ENCODE measurements around the gene BHLHE40.

BHLHE40 gene

DNA sequence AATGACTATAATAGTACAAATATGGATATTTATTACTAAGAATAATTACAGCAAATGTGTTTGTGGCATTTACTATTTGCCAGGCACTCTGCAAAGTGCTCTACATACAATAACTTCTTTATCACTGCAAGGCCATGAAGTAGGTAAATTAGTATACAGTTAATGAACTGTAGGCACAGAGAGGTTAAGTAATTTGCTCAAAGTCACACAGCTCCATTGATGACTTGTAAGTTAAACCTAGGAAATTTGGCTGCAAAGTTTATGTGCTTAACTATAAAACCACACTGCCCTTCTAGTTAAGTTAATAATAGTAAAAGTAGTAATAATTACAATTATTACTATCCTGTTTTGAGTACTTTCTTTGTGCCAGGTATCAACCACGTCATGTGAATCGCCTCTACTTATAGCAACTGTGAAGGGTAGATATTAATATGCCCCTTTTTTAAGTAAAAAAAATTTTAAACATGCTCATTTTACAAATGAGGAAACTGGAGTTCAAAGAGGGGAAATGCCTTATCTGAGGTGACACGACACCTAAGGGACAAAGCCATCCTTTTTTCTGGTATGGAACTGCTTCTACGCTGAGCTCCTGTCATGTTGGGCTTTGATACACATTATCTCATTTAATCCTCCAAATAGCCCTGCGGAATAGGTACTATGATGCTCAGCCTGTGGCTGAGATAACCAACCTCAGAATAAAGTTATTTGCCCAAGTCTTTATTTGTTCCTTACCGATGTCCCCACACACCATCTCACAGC lies 8.5 kb downstream of the BHLHE40 start (continued):
- TF ChIP-seq, protein P1, sequence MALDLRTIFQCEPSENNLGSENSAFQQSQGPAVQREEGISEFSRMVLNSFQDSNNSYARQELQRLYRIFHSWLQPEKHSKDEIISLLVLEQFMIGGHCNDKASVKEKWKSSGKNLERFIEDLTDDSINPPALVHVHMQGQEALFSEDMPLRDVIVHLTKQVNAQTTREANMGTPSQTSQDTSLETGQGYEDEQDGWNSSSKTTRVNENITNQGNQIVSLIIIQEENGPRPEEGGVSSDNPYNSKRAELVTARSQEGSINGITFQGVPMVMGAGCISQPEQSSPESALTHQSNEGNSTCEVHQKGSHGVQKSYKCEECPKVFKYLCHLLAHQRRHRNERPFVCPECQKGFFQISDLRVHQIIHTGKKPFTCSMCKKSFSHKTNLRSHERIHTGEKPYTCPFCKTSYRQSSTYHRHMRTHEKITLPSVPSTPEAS (tag by site-specific recombination; IDR thresholded peaks at IDR 0.05) = no peak
- TF ChIP-seq ZNF664 (tag by site-specific recombination; IDR thresholded peaks at IDR 0.05) = peak; percentile 82
- TF ChIP-seq, protein P2, sequence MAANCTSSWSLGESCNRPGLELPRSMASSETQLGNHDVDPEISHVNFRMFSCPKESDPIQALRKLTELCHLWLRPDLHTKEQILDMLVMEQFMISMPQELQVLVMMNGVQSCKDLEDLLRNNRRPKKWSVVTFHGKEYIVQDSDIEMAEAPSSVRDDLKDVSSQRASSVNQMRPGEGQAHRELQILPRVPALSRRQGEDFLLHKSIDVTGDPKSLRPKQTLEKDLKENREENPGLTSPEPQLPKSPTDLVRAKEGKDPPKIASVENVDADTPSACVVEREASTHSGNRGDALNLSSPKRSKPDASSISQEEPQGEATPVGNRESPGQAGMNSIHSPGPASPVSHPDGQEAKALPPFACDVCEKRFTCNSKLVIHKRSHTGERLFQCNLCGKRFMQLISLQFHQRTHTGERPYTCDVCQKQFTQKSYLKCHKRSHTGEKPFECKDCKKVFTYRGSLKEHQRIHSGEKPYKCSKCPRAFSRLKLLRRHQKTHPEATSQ (tag by site-specific recombination; IDR thresholded peaks at IDR 0.05) = no peak
- TF ChIP-seq IKZF3 (tag by site-specific recombination; IDR thresholded peaks at IDR 0.05) = no peak
- TF ChIP-seq, protein P3, sequence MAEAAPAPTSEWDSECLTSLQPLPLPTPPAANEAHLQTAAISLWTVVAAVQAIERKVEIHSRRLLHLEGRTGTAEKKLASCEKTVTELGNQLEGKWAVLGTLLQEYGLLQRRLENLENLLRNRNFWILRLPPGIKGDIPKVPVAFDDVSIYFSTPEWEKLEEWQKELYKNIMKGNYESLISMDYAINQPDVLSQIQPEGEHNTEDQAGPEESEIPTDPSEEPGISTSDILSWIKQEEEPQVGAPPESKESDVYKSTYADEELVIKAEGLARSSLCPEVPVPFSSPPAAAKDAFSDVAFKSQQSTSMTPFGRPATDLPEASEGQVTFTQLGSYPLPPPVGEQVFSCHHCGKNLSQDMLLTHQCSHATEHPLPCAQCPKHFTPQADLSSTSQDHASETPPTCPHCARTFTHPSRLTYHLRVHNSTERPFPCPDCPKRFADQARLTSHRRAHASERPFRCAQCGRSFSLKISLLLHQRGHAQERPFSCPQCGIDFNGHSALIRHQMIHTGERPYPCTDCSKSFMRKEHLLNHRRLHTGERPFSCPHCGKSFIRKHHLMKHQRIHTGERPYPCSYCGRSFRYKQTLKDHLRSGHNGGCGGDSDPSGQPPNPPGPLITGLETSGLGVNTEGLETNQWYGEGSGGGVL (tag by site-specific recombination; IDR thresholded peaks at IDR 0.05) = no peak

DNA sequence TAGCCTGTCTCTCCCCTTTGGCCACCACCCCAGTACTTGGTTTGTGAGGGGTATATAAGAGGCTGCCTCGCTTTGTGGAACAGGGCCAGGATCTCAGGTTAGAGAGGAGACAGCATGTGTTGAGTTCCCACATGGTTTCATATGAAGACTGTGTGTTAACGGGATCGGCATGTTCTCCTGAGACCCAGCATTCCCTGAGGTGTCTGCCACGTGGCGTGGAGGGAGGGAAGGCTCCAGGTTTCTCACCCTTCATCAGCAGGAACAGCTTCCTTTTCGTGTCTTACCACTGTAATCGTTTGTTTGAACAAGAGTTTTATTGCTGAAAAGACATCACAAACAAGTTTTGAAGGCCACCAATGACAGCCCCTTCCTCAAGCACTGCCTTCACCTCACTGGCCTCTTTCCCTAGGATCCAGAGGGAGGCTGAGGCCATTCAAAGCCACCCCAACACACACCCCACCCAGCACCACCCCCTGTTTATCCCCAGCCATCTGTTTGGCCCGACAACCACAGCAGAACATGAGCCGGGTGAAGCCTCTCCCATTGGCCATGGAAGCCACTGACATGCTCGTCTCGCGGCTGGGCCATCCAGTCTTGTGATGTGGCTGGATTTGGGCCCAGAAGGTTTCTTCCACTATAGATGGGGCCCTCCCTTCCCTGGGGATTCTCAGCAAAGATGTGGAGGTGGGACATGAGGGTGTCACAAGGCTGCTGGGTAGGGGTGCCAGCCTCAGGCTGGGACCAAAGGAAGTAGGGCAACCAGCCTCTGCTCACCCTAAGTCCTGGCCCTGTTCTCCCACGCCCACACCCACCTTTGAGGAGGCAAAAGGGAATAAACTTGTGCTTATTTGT lies 10.0 kb downstream of the BHLHE40 start:
- peaks cover 0 to 4% of the 10 kb centered on the region in 2 experiments; a peak in 1 of 3 replicates for H3K36me3 ChIP-seq (ENCODE audit: control insufficient read depth in 2 of 2, insufficient read depth in 1 of 2, low read length in 2 of 2)
- H3K9me3 ChIP-seq (ENCODE audit: control insufficient read depth, insufficient read depth, low read depth, low read length) = no peaks in the 10 kb centered on the region
- peak overlapping the region; percentile 74 for H3K27ac ChIP-seq (ENCODE audit: extremely low read depth, low read depth, low read length)
- ChIA-PET CTCF (interaction anchor here (0.8 to 1.8 kb wide), 3 partner anchors 9 to 37 kb away, joined by 4 read pairs; no protein-coding TSS in a partner anchor), POLR2A (interaction anchor here (0.9 to 11.7 kb wide), 2 partner anchors 10 to 35 kb away, joined by 3 to 332 read pairs; partner anchors contain the start of gene BHLHE40)
- H3K4me1 ChIP-seq (ENCODE audit: control insufficient read depth, insufficient read depth, low read length) = peaks cover 21% of the 10 kb centered on the region
- H3K4me3 ChIP-seq (ENCODE audit: low read depth, low read length) = no peak overlapping the region
- TF ChIP-seq ZNF768 (tag by site-specific recombination; IDR thresholded peaks at IDR 0.05) (no peak), OVOL3 (tag by site-specific recombination; IDR thresholded peaks at IDR 0.05) (no peak), ZNF335 (tag by site-specific recombination; conservative IDR thresholded peaks at IDR 0.05) (0 out of 2 replicates have a peak, but pooled peaks have one; percentile 8), ZNF214 (tag by site-specific recombination; IDR thresholded peaks at IDR 0.05; ENCODE audit: borderline replicate concordance) (no peak), ZNF366 (tag by site-specific recombination; conservative IDR thresholded peaks at IDR 0.05) (no peak), ZNF558 (tag by site-specific recombination; IDR thresholded peaks at IDR 0.05) (no peak), ZFP41 (tag by site-specific recombination; IDR thresholded peaks at IDR 0.05; ENCODE audit: borderline replicate concordance) (no peak), ZNF544 (tag by site-specific recombination; IDR thresholded peaks at IDR 0.05) (no peak), ZNF404 (tag by site-specific recombination; IDR thresholded peaks at IDR 0.05) (no peak), ZNF138 (tag by site-specific recombination; IDR thresholded peaks at IDR 0.05; ENCODE audit: borderline replicate concordance) (no peak), ZXDB (tag by site-specific recombination; IDR thresholded peaks at IDR 0.05) (peak; percentile 33; the same call in 1 of the 2 replicates), GFI1B (tag by site-specific recombination; IDR thresholded peaks at IDR 0.05) (no peak), ZFP69B (tag by site-specific recombination; IDR thresholded peaks at IDR 0.05) (peak; percentile 69), ZNF623 (tag by site-specific recombination; IDR thresholded peaks at IDR 0.05) (no peak), GLIS2 (tag by site-specific recombination; IDR thresholded peaks at IDR 0.05) (0 out of 2 replicates have a peak, but pooled peaks have one; percentile 34), WT1 (tag by site-specific recombination; IDR thresholded peaks at IDR 0.05) (peak; percentile 65), ZNF621 (tag by site-specific recombination; IDR thresholded peaks at IDR 0.05) (no peak), ZNF571 (tag by site-specific recombination; IDR thresholded peaks at IDR 0.05) (no peak), ZBTB20 (tag by site-specific recombination; IDR thresholded peaks at IDR 0.05) (peak; percentile 72), ZNF19 (tag by site-specific recombination; IDR thresholded peaks at IDR 0.05; ENCODE audit: low read depth) (no peak), ZNF174 (tag by site-specific recombination; IDR thresholded peaks at IDR 0.05) (no peak)
- TF ChIP-seq, protein P4, sequence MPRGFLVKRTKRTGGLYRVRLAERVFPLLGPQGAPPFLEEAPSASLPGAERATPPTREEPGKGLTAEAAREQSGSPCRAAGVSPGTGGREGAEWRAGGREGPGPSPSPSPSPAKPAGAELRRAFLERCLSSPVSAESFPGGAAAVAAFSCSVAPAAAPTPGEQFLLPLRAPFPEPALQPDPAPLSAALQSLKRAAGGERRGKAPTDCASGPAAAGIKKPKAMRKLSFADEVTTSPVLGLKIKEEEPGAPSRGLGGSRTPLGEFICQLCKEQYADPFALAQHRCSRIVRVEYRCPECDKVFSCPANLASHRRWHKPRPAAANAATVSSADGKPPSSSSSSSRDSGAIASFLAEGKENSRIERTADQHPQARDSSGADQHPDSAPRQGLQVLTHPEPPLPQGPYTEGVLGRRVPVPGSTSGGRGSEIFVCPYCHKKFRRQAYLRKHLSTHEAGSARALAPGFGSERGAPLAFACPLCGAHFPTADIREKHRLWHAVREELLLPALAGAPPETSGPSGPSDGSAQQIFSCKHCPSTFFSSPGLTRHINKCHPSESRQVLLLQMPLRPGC (tag by site-specific recombination; IDR thresholded peaks at IDR 0.05) = no peak
- TF ChIP-seq, protein P5, sequence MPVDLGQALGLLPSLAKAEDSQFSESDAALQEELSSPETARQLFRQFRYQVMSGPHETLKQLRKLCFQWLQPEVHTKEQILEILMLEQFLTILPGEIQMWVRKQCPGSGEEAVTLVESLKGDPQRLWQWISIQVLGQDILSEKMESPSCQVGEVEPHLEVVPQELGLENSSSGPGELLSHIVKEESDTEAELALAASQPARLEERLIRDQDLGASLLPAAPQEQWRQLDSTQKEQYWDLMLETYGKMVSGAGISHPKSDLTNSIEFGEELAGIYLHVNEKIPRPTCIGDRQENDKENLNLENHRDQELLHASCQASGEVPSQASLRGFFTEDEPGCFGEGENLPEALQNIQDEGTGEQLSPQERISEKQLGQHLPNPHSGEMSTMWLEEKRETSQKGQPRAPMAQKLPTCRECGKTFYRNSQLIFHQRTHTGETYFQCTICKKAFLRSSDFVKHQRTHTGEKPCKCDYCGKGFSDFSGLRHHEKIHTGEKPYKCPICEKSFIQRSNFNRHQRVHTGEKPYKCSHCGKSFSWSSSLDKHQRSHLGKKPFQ (tag by site-specific recombination; IDR thresholded peaks at IDR 0.05) = no peak

Data from HEK293 (cell line).